Measurements from ENCODE around the gene TERT.

TERT gene

GRCh38 chr5:1216211-1216917 lies 78.5 kb downstream of the TERT start:
- no peak for TF ChIP-seq CTCF (conservative IDR thresholded peaks at IDR 0.05; ENCODE audit: low read depth, low read length)
- no peak overlapping the region for H3K4me3 ChIP-seq (ENCODE audit: low read length)
- DNase-seq (ENCODE audit: low read depth) = no peak

GRCh38 chr5:1215320-1216096 lies 79.4 kb downstream of the TERT start:
- no peak for DNase-seq (ENCODE audit: low read depth)
- no peak overlapping the region for H3K4me3 ChIP-seq (ENCODE audit: low read length)
- no peak for TF ChIP-seq CTCF (conservative IDR thresholded peaks at IDR 0.05; ENCODE audit: low read depth, low read length)

GRCh38 chr5:1214936-1215220 lies 80.0 kb downstream of the TERT start:
- no peak for TF ChIP-seq CTCF (conservative IDR thresholded peaks at IDR 0.05; ENCODE audit: low read depth, low read length)
- no peak for DNase-seq (ENCODE audit: low read depth)
- no peak overlapping the region for H3K4me3 ChIP-seq (ENCODE audit: low read length)

- DNase-seq (ENCODE audit: low read depth) = no peak
- no peak for TF ChIP-seq CTCF (conservative IDR thresholded peaks at IDR 0.05; ENCODE audit: low read depth, low read length)
- no peak overlapping the region for H3K4me3 ChIP-seq (ENCODE audit: low read length)
Measured at GRCh38 chr5:1214163-1214935, 80.5 kb downstream of the TERT start.

GRCh38 chr5:1213508-1214162 lies 81.2 kb downstream of the TERT start:
- no peak for DNase-seq (ENCODE audit: low read depth)
- no peak overlapping the region for H3K4me3 ChIP-seq (ENCODE audit: low read length)
- no peak for TF ChIP-seq CTCF (conservative IDR thresholded peaks at IDR 0.05; ENCODE audit: low read depth, low read length)

GRCh38 chr5:1212881-1213280 lies 82.0 kb downstream of the TERT start:
- no peak overlapping the region for H3K4me3 ChIP-seq (ENCODE audit: low read length)
- TF ChIP-seq CTCF (conservative IDR thresholded peaks at IDR 0.05; ENCODE audit: low read depth, low read length) = no peak
- no peak for DNase-seq (ENCODE audit: low read depth)
